ENCODE data around the gene VTA1.
"Not testable (repeated sequence)": the region's sequence is repeated elsewhere in the genome, so short reads cannot be mapped to it uniquely, and the experiment has no call there.

Gene VTA1

GRCh38 chr6:142226731-142227130, 79.7 kb downstream of the VTA1 start:
- DNase-seq (ENCODE audit: low read depth), result no peak

GRCh38 chr6:142229518-142230270, 82.6 kb downstream of the VTA1 start:
- not testable (repeated sequence) for DNase-seq (ENCODE audit: low read depth)

DNA sequence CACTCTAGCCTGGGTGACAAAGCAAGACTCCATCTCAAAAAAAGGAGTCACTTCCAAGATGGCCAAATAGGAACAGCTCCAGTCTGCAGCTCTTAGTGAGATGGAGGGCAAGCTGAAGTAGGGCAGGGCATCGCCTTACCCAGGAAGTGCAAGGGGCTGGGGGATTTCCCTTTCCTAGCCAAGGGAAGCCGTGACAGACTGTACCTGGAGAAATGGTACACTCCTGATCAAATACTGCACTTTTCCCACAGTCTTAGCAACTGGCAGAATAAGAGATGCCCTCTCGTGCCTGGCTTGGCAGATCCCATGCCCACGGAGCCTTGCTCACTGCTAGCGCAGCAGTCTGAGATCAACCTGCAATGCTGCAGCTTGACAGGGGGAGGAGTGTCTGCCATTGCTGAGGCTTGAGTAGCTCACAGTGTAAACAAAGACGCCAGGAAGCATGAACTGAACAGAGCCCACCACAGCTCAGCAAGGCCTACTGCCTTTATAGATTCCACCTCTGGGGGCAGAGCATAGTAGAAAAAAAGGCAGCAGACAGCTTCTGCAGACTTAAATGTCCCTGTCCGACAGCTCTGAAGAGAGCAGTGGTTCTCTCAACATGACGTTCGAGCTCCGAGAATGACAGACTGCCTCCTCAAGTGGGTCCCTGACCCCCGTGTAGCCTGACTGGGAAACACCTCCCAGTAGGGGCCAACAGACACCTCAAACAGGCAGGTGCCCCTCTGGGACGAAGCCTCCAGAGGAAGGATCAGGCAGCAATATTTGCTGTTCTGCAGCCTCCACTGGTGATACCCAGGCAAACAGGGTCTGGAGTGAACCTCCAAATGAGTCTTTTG, 85.4 kb downstream of the VTA1 start:
- peak; percentile 44 for DNase-seq (ENCODE audit: low read depth)

DNA sequence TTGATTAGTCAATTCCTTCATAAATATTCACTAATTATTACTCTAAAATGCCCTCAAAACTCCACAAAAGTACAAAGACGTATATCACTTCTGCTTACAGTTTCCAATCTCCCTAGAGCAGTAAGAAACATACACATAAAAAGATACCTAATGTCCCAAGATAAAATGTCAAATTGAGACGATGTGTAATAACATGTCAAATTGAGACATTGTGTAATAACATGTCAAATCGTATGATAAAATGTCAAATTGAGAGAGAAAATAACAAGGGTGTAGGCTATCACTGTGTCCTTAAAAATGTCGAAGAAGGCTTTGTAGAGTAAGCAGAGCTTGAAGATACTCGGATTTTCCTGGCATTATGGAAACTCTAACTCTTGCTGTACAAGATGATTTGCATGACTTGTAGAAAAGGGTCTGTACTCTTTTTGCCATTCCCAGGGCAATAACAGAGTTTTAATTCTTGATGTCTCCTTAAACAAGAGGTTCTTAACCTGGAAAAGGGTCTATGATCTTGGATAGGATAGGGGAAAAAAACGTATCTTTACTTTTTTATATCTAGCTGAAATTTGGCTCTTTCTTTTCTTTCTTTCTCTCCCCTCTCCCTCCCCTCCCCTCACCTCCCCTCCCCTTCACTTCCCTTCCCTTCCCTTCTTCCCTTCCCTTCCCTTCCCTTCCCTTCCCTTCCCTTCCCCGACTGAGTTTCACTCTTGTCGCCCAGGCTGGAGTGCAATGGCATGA, 87.1 kb downstream of the VTA1 start:
- DNase-seq (ENCODE audit: low read depth), result no peak

- DNase-seq (ENCODE audit: low read depth), result no peak
Measured at GRCh38 chr6:142235272-142235671, 88.2 kb downstream of the VTA1 start.

DNA sequence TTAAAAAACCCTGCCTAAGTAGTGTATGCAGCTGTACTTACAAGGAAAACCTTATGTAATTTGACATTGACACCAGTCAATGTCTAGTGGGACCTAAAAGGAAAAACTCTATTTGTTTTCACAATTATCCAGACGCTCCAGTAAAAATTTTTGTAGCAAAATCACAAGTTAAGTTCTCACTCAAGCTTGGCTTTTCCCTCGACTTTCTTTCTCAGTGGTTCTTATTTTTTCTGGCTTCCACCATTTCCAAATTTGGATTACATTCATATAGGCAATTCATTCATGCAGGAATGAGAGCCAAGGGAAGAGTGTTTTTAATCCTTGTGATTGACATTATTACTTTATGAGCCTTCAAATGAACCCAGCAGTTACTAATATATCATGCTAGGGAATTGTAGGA, 88.7 kb downstream of the VTA1 start:
- no peak for DNase-seq (ENCODE audit: low read depth)

- no peak for DNase-seq (ENCODE audit: low read depth)
Measured at GRCh38 chr6:142236691-142237090, 89.6 kb downstream of the VTA1 start.

GRCh38 chr6:142238881-142239280, 91.8 kb downstream of the VTA1 start:
- DNase-seq (ENCODE audit: low read depth), result no peak

- no peak for DNase-seq (ENCODE audit: low read depth)
Measured at GRCh38 chr6:142240179-142240578, 93.1 kb downstream of the VTA1 start.

- no peak for DNase-seq (ENCODE audit: low read depth)
Measured at GRCh38 chr6:142241061-142241460, 94.0 kb downstream of the VTA1 start.

- peak; percentile 6 for DNase-seq (ENCODE audit: low read depth)
Measured at GRCh38 chr6:142242269-142242668, 95.2 kb downstream of the VTA1 start.

DNA sequence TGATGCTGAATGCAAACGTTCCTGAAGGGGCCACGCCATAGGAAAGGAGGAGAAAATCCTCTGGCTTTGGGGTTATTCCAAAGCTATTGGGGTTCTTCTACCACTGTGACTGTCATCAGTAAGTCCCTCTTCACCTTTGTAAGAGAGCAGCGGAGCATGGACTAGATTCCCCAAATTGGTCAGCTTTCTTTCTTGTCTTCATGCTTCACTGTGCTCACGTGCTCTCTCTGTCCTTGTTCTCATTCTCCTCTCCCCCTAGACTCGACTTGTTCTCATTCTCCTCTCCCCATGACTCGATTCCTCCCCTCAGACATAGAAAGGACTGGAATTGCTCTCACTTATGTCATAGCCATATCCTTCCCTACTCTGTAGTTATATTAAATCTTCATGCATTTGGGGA, 99.9 kb downstream of the VTA1 start:
- DNase-seq (ENCODE audit: low read depth), result no peak

DNA sequence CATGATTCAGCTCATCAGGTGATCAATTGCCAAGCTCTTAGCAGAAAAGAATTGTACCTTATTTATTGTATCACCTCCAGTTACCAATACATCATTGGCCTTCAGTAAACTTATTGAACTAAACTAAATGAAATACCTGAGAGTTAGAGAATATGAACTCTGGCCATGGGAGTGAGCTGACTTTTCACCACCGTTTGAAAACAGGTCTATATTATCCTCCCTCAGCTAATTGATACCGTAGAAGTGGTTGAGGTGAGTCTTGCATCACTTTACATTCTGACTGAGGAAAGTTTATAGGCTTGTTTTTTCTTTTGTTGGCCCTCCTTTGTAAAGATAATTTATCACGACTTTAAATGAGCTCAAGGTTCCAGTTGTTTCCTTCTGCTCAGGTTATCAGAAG, 102.2 kb downstream of the VTA1 start:
- no peak for DNase-seq (ENCODE audit: low read depth)

DNA sequence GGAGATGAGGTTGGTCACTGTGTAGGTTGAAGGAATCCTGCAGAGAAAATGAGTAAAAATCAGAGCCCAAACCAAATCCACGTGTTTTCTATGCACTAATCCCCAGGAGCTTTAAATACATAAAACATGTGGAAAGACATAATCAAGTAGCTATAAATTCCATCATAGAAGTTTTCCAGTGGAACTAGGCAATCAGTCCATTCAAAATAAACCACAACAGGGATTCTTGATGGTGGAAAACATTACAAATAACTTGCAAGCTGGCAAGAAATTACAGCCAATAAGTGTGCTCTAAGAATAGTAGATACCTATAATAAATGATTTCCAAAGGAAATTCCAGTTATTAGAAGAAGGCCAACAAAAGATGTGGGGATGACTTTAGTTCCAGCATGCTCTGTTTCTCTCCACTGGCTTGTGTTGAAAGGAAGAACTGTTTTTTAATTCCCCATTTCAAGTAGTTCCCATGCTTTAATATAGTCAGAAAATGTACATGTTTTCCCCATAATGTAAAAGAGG, 104.9 kb downstream of the VTA1 start:
- DNase-seq (ENCODE audit: low read depth), result no peak

DNA sequence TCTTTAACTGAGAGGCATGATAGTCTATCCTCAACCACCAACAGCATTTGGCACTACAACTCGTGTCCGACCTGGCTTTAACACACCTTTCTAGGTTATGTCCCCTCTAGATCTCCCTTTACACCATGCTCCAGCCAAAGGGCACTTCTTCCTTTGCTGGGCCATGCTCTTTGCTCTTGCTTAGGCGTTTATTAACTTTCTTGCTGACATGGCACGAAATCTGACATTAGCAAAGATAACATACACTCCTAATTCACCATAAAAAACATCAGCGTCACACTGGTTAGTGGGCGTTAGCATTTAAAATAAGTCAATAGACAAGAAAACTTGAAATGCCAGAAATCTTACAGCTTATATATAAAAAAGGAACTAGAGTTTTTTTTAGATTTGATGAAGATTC, 107.5 kb downstream of the VTA1 start:
- no peak for DNase-seq (ENCODE audit: low read depth)

DNA sequence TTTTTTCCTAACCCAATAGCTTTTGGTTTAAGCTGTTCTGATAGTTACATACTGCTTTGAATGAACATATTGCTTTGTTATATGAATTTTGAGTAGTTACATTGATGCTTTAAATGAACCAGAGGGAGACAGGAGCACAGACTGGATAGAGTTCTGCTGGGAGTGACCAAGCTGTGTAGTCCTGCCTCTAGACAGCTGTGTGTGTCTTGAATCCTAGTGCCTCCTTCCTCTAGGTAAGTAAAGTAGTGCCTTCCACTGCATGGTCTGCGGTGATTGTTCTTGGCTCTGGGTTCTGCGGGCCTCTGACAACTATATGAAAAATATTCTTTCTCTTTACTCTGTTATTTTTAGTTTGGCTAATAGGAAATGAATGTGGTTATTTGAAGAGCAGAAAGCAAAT, 108.7 kb downstream of the VTA1 start:
- no peak for DNase-seq (ENCODE audit: low read depth)

GRCh38 chr6:142258305-142258704, 111.2 kb downstream of the VTA1 start:
- DNase-seq (ENCODE audit: low read depth), result no peak

GRCh38 chr6:142258757-142259156, 111.7 kb downstream of the VTA1 start:
- no peak for DNase-seq (ENCODE audit: low read depth)

DNA sequence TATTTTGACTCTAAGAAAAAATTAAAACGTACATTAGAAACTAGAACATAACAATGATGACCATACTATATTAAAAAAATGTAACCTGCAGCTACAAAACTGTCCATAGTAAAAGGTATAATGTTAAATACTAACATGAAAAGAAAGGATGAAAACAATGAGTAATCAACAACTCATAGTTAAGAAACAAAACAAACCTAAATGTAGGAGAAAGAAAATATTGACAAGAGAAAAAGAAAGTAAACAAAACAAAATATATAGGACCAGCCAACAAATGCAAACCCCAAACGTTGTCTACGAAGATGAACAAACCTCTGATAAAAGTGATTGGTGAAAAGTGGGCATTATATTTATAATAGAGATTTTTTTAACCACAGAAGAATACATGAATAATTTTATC, 113.7 kb downstream of the VTA1 start:
- no peak for DNase-seq (ENCODE audit: low read depth)

- DNase-seq (ENCODE audit: low read depth), result no peak
Measured at GRCh38 chr6:142262231-142262630, 115.2 kb downstream of the VTA1 start.

- no peak for DNase-seq (ENCODE audit: low read depth)
Measured at GRCh38 chr6:142265476-142265875, 118.4 kb downstream of the VTA1 start.

DNA sequence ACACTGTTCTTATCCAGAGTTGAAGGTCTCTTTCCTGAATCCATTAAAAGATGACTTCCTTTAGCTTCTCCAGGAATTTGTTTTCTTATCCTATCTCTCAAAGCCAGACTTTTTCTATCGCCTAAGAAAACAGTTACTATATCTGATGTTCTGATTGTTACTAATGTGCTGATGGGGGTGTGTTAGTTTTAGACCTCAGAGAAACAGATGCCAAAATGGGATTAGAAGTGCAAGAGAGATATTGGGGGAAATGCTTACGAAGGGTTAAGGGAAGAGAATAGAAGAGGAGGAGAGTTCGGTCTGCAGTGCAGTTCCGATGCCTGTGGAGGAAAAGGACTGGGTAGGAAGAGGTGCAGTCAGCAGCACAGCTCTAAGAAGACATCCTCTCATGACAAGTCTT, 119.0 kb downstream of the VTA1 start:
- DNase-seq (ENCODE audit: low read depth), result no peak

- no peak for DNase-seq (ENCODE audit: low read depth)
Measured at GRCh38 chr6:142271476-142271875, 124.4 kb downstream of the VTA1 start.

Data from ELR (cell line).